ENCODE data around the gene MIB2.

GRCh38 chr1:1609822-1610485 is 5.3 kb upstream of the MIB2 start:
- TF ChIP-seq CTCF (IDR thresholded peaks at IDR 0.05) (no peak), REST (IDR thresholded peaks at IDR 0.05; ENCODE audit: insufficient read depth in 1 of 2, low read depth in 2 of 2, low read length in 1 of 2) (no peak), TCF7L2 (IDR thresholded peaks at IDR 0.05; ENCODE audit: low read depth, low read length) (no peak), POLR2AphosphoS5 (IDR thresholded peaks at IDR 0.05; ENCODE audit: low read depth, low read length) (no peak), SIN3A (IDR thresholded peaks at IDR 0.05; ENCODE audit: borderline replicate concordance, insufficient read depth, low read depth, low read length) (no peak)
